WTC11 (cell line): ENCODE data around the gene OR52W1. TPM values are rescaled to one million over a fixed set of nuclear protein-coding genes. Genes with fewer than 3 reads are reported as not detected.

Source experiments
- ATAC-seq: fragments of 200-7000 bp; cut with Tn5 transposase; 2 replicates; pipeline ENCODE4 v1.10.0; 2021; ENCODE audit warnings: mild to moderate bottlenecking, moderate library complexity
- CTCF ChIA-PET: fragments of 300-600 bp; sonication (Branson Sonifier 250); formaldehyde crosslinking; loops from one replicate; lab custom pipeline; 2021; ENCODE audit warnings: antibody characterized with exemption; lab: Charles Lee
- POLR2A ChIA-PET: fragments of 350-600 bp; sonication (Branson Sonifier 250); formaldehyde crosslinking; loops from one replicate; lab custom pipeline; 2021; ENCODE audit warnings: antibody characterized with exemption; lab: Charles Lee
- DNase-seq: peaks from one replicate; pipeline ENCODE4 v3.0.0; 2021; ENCODE audit warnings: low spot score
- H3K27ac Mint-ChIP-seq: 2 replicates; pipeline ENCODE4 v1.8.0; 2021; ENCODE audit warnings: mixed read lengths
- H3K27me3 Mint-ChIP-seq: 2 replicates; pipeline ENCODE4 v1.8.0; 2021; ENCODE audit warnings: low read depth, mild to moderate bottlenecking, moderate library complexity, mixed read lengths
- H3K36me3 Mint-ChIP-seq: 2 replicates; pipeline ENCODE4 v1.8.0; 2021; ENCODE audit warnings: mixed read lengths
- H3K4me1 Mint-ChIP-seq: 2 replicates; pipeline ENCODE4 v1.8.0; 2022; ENCODE audit warnings: mixed read lengths
- H3K4me3 Mint-ChIP-seq: 2 replicates; pipeline ENCODE4 v1.8.0; 2021; ENCODE audit warnings: mild to moderate bottlenecking, moderate library complexity, mixed read lengths
- H3K9me3 Mint-ChIP-seq: 2 replicates; pipeline ENCODE4 v1.8.0; 2021; ENCODE audit warnings: mixed read lengths
- ARID4B ChIP-seq: sonication (generic); formaldehyde crosslinking; IDR thresholded peaks from 2 replicates; pipeline ENCODE4 v1.8.0; 2023; ENCODE audit warnings: missing genetic modification reagents, mild to moderate bottlenecking, borderline replicate concordance
- E2F1 ChIP-seq: sonication (generic); formaldehyde crosslinking; IDR thresholded peaks from 2 replicates; pipeline ENCODE4 v1.8.0; 2022; ENCODE audit warnings: mild to moderate bottlenecking, missing genetic modification reagents
- ERG ChIP-seq: fragments of 250-450 bp; sonication (Bioruptor Pico); IDR thresholded peaks from 2 replicates; pipeline ENCODE4 v1.8.0; 2021; ENCODE audit warnings: mild to moderate bottlenecking
- JAZF1 ChIP-seq: fragments of 250-450 bp; sonication (Bioruptor Pico); IDR thresholded peaks from 2 replicates; pipeline ENCODE4 v1.9.0; 2021; ENCODE audit warnings: moderate library complexity, mild to moderate bottlenecking, inconsistent platforms
- KAT7 ChIP-seq: sonication (generic); formaldehyde crosslinking; IDR thresholded peaks from 2 replicates; pipeline ENCODE4 v1.8.1; 2023; ENCODE audit warnings: missing genetic modification reagents, mild to moderate bottlenecking, borderline replicate concordance
- MAX ChIP-seq: sonication (generic); formaldehyde crosslinking; IDR thresholded peaks from 2 replicates; pipeline ENCODE4 v1.8.0; 2022; ENCODE audit warnings: mild to moderate bottlenecking, missing genetic modification reagents
- NFATC4 ChIP-seq: fragments of 250-450 bp; sonication (Bioruptor Pico); IDR thresholded peaks from 2 replicates; pipeline ENCODE4 v1.9.0; 2021; ENCODE audit warnings: mild to moderate bottlenecking
- NR2C2 ChIP-seq: sonication (generic); formaldehyde crosslinking; IDR thresholded peaks from 2 replicates; pipeline ENCODE4 v1.8.0; 2022; ENCODE audit warnings: mild to moderate bottlenecking, missing genetic modification reagents
- RELA ChIP-seq: sonication (generic); formaldehyde crosslinking; IDR thresholded peaks from 2 replicates; pipeline ENCODE4 v1.8.1; 2022; ENCODE audit warnings: missing genetic modification reagents, mild to moderate bottlenecking, borderline replicate concordance
- TCF7 ChIP-seq: sonication (generic); formaldehyde crosslinking; IDR thresholded peaks from 2 replicates; pipeline ENCODE4 v1.8.0; 2022; ENCODE audit warnings: mild to moderate bottlenecking, low read depth, missing genetic modification reagents, moderate library complexity
- TEAD4 ChIP-seq: sonication (generic); formaldehyde crosslinking; IDR thresholded peaks from 2 replicates; pipeline ENCODE4 v1.8.0; 2022; ENCODE audit warnings: mild to moderate bottlenecking, missing genetic modification reagents
- TP53 ChIP-seq: sonication (generic); formaldehyde crosslinking; IDR thresholded peaks from 2 replicates; pipeline ENCODE4 v1.8.1; 2023; ENCODE audit warnings: mild to moderate bottlenecking, missing genetic modification reagents
- ZNF281 ChIP-seq: sonication (generic); formaldehyde crosslinking; IDR thresholded peaks from 2 replicates; pipeline ENCODE4 v1.8.0; 2023; ENCODE audit warnings: mild to moderate bottlenecking, missing genetic modification reagents
- total RNA-seq: library from RNA; stranded (reverse); gene quantifications from 3 replicates; pipeline ENCODE4 v1.2.3, GENCODE V29; 2021
- TF ChIP-seq, protein P1 (sequence below): sonication (generic); formaldehyde crosslinking; IDR thresholded peaks from 2 replicates; pipeline ENCODE4 v1.8.1; 2023; ENCODE audit warnings: mild to moderate bottlenecking, missing genetic modification reagents
- TF ChIP-seq, protein P2 (sequence below): fragments of 250-450 bp; sonication (Bioruptor Pico); IDR thresholded peaks from 2 replicates; pipeline ENCODE4 v2.1.2; 2022; ENCODE audit warnings: mild to moderate bottlenecking, moderate library complexity
- TF ChIP-seq, protein P3 (sequence below): sonication (generic); formaldehyde crosslinking; IDR thresholded peaks from 2 replicates; pipeline ENCODE4 v1.8.1; 2022; ENCODE audit warnings: low read depth, mild to moderate bottlenecking, moderate library complexity, missing genetic modification reagents, borderline replicate concordance

Gene OR52W1
- total RNA-seq, 1 experiment from 2014 or later = not detected

- no peak overlapping the region for H3K4me3 Mint-ChIP-seq
- no peaks in the 10 kb centered on the region for H3K4me1 Mint-ChIP-seq
- TF ChIP-seq, protein P1, sequence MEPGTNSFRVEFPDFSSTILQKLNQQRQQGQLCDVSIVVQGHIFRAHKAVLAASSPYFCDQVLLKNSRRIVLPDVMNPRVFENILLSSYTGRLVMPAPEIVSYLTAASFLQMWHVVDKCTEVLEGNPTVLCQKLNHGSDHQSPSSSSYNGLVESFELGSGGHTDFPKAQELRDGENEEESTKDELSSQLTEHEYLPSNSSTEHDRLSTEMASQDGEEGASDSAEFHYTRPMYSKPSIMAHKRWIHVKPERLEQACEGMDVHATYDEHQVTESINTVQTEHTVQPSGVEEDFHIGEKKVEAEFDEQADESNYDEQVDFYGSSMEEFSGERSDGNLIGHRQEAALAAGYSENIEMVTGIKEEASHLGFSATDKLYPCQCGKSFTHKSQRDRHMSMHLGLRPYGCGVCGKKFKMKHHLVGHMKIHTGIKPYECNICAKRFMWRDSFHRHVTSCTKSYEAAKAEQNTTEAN (CRISPR knock-in tag) = no peak
- TF ChIP-seq TP53 = no peak
- no peak for TF ChIP-seq NFATC4 (CRISPR knock-in tag)
- TF ChIP-seq, protein P2, sequence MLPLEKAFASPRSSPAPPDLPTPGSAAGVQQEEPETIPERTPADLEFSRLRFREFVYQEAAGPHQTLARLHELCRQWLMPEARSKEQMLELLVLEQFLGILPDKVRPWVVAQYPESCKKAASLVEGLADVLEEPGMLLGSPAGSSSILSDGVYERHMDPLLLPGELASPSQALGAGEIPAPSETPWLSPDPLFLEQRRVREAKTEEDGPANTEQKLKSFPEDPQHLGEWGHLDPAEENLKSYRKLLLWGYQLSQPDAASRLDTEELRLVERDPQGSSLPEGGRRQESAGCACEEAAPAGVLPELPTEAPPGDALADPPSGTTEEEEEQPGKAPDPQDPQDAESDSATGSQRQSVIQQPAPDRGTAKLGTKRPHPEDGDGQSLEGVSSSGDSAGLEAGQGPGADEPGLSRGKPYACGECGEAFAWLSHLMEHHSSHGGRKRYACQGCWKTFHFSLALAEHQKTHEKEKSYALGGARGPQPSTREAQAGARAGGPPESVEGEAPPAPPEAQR (CRISPR knock-in tag) = no peak
- no peak for TF ChIP-seq ZNF281 (CRISPR knock-in tag)
- TF ChIP-seq, all 79 proteins: peak for 0
- CTCF ChIA-PET = no interaction called here
- POLR2A ChIA-PET = no interaction called here
- Mint-ChIP-seq H3K27me3 (no peaks in the 10 kb centered on the region), H3K36me3 (peaks cover 20% of the 10 kb centered on the region), H3K9me3 (no peaks in the 10 kb centered on the region), H3K27ac (no peak overlapping the region)
- no peak for DNase-seq
- no peak for ATAC-seq
Observed at GRCh38 chr11:6216501-6216900, 17.5 kb downstream of the OR52W1 start.

- no peak overlapping the region for H3K4me3 Mint-ChIP-seq
- CTCF ChIA-PET = no interaction called here
- no peaks in the 10 kb centered on the region for H3K4me1 Mint-ChIP-seq
- POLR2A ChIA-PET = no interaction called here
- TF ChIP-seq JAZF1 (CRISPR knock-in tag) (no peak), ARID4B (no peak), RELA (no peak)
- TF ChIP-seq, all 79 proteins: peak for 0
- ATAC-seq (no peak), DNase-seq (no peak)
- Mint-ChIP-seq H3K36me3 (peaks cover 25% of the 10 kb centered on the region), H3K9me3 (no peaks in the 10 kb centered on the region), H3K27me3 (no peaks in the 10 kb centered on the region), H3K27ac (no peak overlapping the region)
Observed at GRCh38 chr11:6217722-6218121, 18.7 kb downstream of the OR52W1 start.

DNA sequence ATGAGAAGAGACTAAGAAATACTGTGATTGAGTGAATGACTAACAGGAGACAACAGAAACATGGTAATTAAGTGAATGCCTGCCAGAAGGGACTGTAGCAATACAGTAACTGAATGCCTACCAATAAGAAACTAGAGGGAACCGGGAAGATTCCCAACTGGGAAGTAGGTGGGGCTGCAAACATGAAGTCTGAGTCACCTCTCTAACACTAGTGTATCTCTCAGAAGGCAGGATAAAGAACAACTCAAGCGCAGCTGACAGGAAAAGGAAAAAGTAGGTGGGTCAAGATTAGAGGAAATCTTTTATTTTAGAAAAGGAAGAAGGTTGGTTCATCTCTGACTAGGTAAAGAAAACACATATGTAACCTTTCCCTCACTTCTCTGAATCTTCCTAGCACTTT, 20.3 kb downstream of the OR52W1 start:
- ATAC-seq (no peak), DNase-seq (no peak)
- POLR2A ChIA-PET = no interaction called here
- H3K27ac Mint-ChIP-seq = no peak overlapping the region
- H3K36me3 Mint-ChIP-seq = peaks cover 25% of the 10 kb centered on the region
- no peak for TF ChIP-seq KAT7
- TF ChIP-seq E2F1 (CRISPR knock-in tag) = no peak
- no peak for TF ChIP-seq TCF7 (CRISPR knock-in tag)
- no peak for TF ChIP-seq TEAD4 (CRISPR knock-in tag)
- no peak for TF ChIP-seq MAX (CRISPR knock-in tag)
- TF ChIP-seq NR2C2 (CRISPR knock-in tag) = no peak
- TF ChIP-seq, protein P3, sequence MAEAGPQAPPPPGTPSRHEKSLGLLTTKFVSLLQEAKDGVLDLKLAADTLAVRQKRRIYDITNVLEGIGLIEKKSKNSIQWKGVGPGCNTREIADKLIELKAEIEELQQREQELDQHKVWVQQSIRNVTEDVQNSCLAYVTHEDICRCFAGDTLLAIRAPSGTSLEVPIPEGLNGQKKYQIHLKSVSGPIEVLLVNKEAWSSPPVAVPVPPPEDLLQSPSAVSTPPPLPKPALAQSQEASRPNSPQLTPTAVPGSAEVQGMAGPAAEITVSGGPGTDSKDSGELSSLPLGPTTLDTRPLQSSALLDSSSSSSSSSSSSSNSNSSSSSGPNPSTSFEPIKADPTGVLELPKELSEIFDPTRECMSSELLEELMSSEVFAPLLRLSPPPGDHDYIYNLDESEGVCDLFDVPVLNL = no peak
- no peak for TF ChIP-seq ERG (CRISPR knock-in tag)
- CTCF ChIA-PET = no interaction called here
- H3K4me3 Mint-ChIP-seq = no peak overlapping the region
- H3K4me1 Mint-ChIP-seq = no peaks in the 10 kb centered on the region
- no peaks in the 10 kb centered on the region for H3K9me3 Mint-ChIP-seq
- no peaks in the 10 kb centered on the region for H3K27me3 Mint-ChIP-seq
